Measurements from ENCODE around the gene DOCK1.

DOCK1 gene

GRCh38 chr10:126902157-126902556 lies 3.1 kb upstream of the DOCK1 start:
- H3K27me3 ChIP-seq (ENCODE audit: control insufficient read depth, insufficient read depth, low read length) = no peaks in the 10 kb centered on the region
- peaks cover 5% of the 10 kb centered on the region; the same call in 1 of the 2 replicates for H3K4me1 ChIP-seq (ENCODE audit: control insufficient read depth, insufficient read depth, low read length)
- WGBS (ENCODE audit: insufficient coverage, insufficient read length) = no CpG with 5 or more reads among the region's 3 CpGs
- no peak overlapping the region for H3K27ac ChIP-seq (ENCODE audit: low read length)
- no peaks in the 10 kb centered on the region for H3K36me3 ChIP-seq (ENCODE audit: control insufficient read depth, insufficient read depth, low read length)
- H3K9me3 ChIP-seq (ENCODE audit: control insufficient read depth, insufficient read depth, low read length) = no peaks in the 10 kb centered on the region
- DNase-seq (ENCODE audit: low read depth, low spot score) = no peak
- H3K4me3 ChIP-seq (ENCODE audit: low read length) = no peak overlapping the region

- H3K9me3 ChIP-seq (ENCODE audit: control insufficient read depth, insufficient read depth, low read length) = no peaks in the 10 kb centered on the region
- H3K27me3 ChIP-seq (ENCODE audit: control insufficient read depth, insufficient read depth, low read length) = no peaks in the 10 kb centered on the region
- no peak for DNase-seq (ENCODE audit: low read depth, low spot score)
- no CpG with 5 or more reads among the region's 12 CpGs for WGBS (ENCODE audit: insufficient coverage, insufficient read length)
- H3K36me3 ChIP-seq (ENCODE audit: control insufficient read depth, insufficient read depth, low read length) = no peaks in the 10 kb centered on the region
- H3K27ac ChIP-seq (ENCODE audit: low read length) = no peak overlapping the region
- peaks cover 5% of the 10 kb centered on the region; the same call in 1 of the 2 replicates for H3K4me1 ChIP-seq (ENCODE audit: control insufficient read depth, insufficient read depth, low read length)
- H3K4me3 ChIP-seq (ENCODE audit: low read length) = no peak overlapping the region
Measured at GRCh38 chr10:126903656-126904360, 1.4 kb upstream of the DOCK1 start.

- H3K9me3 ChIP-seq (ENCODE audit: control insufficient read depth, insufficient read depth, low read length) = no peaks in the 10 kb centered on the region
- WGBS (ENCODE audit: insufficient coverage, insufficient read length) = no CpG with 5 or more reads among the region's 10 CpGs
- peak overlapping the region; percentile 90; the same call in 1 of the 2 replicates for H3K4me3 ChIP-seq (ENCODE audit: low read length)
- no peak overlapping the region for H3K27ac ChIP-seq (ENCODE audit: low read length)
- no peaks in the 10 kb centered on the region for H3K36me3 ChIP-seq (ENCODE audit: control insufficient read depth, insufficient read depth, low read length)
- DNase-seq (ENCODE audit: low read depth, low spot score) = no peak
- peaks cover 5% of the 10 kb centered on the region; the same call in 1 of the 2 replicates for H3K4me1 ChIP-seq (ENCODE audit: control insufficient read depth, insufficient read depth, low read length)
- H3K27me3 ChIP-seq (ENCODE audit: control insufficient read depth, insufficient read depth, low read length) = no peaks in the 10 kb centered on the region
Measured at GRCh38 chr10:126904516-126904817, 761 bp upstream of the DOCK1 start.

- no CpG with 5 or more reads among the region's 84 CpGs for WGBS (ENCODE audit: insufficient coverage, insufficient read length)
- DNase-seq (ENCODE audit: low read depth, low spot score) = no peak
Measured at GRCh38 chr10:126905776-126906703, 812 bp downstream of the DOCK1 start.

GRCh38 chr10:126906704-126907422 lies 1.6 kb downstream of the DOCK1 start:
- Histone ChIP-seq H3K4me3 (ENCODE audit: low read length) (peak overlapping the region; percentile 90; the same call in 1 of the 2 replicates), H3K27me3 (ENCODE audit: control insufficient read depth, insufficient read depth, low read length) (no peaks in the 10 kb centered on the region), H3K27ac (ENCODE audit: low read length) (no peak overlapping the region), H3K9me3 (ENCODE audit: control insufficient read depth, insufficient read depth, low read length) (no peaks in the 10 kb centered on the region), H3K36me3 (ENCODE audit: control insufficient read depth, insufficient read depth, low read length) (no peaks in the 10 kb centered on the region), H3K4me1 (ENCODE audit: control insufficient read depth, insufficient read depth, low read length) (peaks cover 6% of the 10 kb centered on the region; the same call in 1 of the 2 replicates)
- no peak for DNase-seq (ENCODE audit: low read depth, low spot score)
- no CpG with 5 or more reads among the region's 14 CpGs for WGBS (ENCODE audit: insufficient coverage, insufficient read length)

More at GRCh38 chr10:126905776-126906703, 812 bp downstream of the DOCK1 start:
- Histone ChIP-seq H3K27me3 (ENCODE audit: control insufficient read depth, insufficient read depth, low read length) (no peaks in the 10 kb centered on the region), H3K36me3 (ENCODE audit: control insufficient read depth, insufficient read depth, low read length) (no peaks in the 10 kb centered on the region), H3K4me1 (ENCODE audit: control insufficient read depth, insufficient read depth, low read length) (peaks cover 5% of the 10 kb centered on the region; the same call in 1 of the 2 replicates), H3K9me3 (ENCODE audit: control insufficient read depth, insufficient read depth, low read length) (no peaks in the 10 kb centered on the region), H3K4me3 (ENCODE audit: low read length) (peak overlapping the region; percentile 90), H3K27ac (ENCODE audit: low read length) (no peak overlapping the region)

- no peaks in the 10 kb centered on the region for H3K9me3 ChIP-seq (ENCODE audit: control insufficient read depth, insufficient read depth, low read length)
- peaks cover 6% of the 10 kb centered on the region; the same call in 1 of the 2 replicates for H3K4me1 ChIP-seq (ENCODE audit: control insufficient read depth, insufficient read depth, low read length)
- no peak for DNase-seq (ENCODE audit: low read depth, low spot score)
- no peak overlapping the region for H3K27ac ChIP-seq (ENCODE audit: low read length)
- H3K36me3 ChIP-seq (ENCODE audit: control insufficient read depth, insufficient read depth, low read length) = no peaks in the 10 kb centered on the region
- H3K4me3 ChIP-seq (ENCODE audit: low read length) = no peak overlapping the region
- no peaks in the 10 kb centered on the region for H3K27me3 ChIP-seq (ENCODE audit: control insufficient read depth, insufficient read depth, low read length)
- 100% methylated on average over 1 of the region's 9 CpGs for WGBS (ENCODE audit: insufficient coverage, insufficient read length)
Measured at GRCh38 chr10:126907423-126907970, 2.3 kb downstream of the DOCK1 start.

- whole genome bisulfite sequencing (ENCODE audit: insufficient coverage, insufficient read length) = no CpG with 5 or more reads among the region's 5 CpGs
- H3K27ac ChIP-seq (ENCODE audit: low read length) = no peak overlapping the region
- DNase-seq (ENCODE audit: low read depth, low spot score) = no peak
Measured at GRCh38 chr10:126908225-126908624, 3.0 kb downstream of the DOCK1 start.

GRCh38 chr10:126908729-126909128 lies 3.5 kb downstream of the DOCK1 start:
- Histone ChIP-seq H3K4me1 (ENCODE audit: control insufficient read depth, insufficient read depth, low read length) (peaks cover 6% of the 10 kb centered on the region; the same call in 1 of the 2 replicates), H3K36me3 (ENCODE audit: control insufficient read depth, insufficient read depth, low read length) (no peaks in the 10 kb centered on the region), H3K27me3 (ENCODE audit: control insufficient read depth, insufficient read depth, low read length) (no peaks in the 10 kb centered on the region), H3K9me3 (ENCODE audit: control insufficient read depth, insufficient read depth, low read length) (no peaks in the 10 kb centered on the region), H3K27ac (ENCODE audit: low read length) (no peak overlapping the region), H3K4me3 (ENCODE audit: low read length) (no peak overlapping the region)
- DNase-seq (ENCODE audit: low read depth, low spot score) = no peak
- no CpG with 5 or more reads among the region's 7 CpGs for WGBS (ENCODE audit: insufficient coverage, insufficient read length)

More at GRCh38 chr10:126908225-126908624, 3.0 kb downstream of the DOCK1 start:
- no peaks in the 10 kb centered on the region for H3K9me3 ChIP-seq (ENCODE audit: control insufficient read depth, insufficient read depth, low read length)
- peaks cover 6% of the 10 kb centered on the region; the same call in 1 of the 2 replicates for H3K4me1 ChIP-seq (ENCODE audit: control insufficient read depth, insufficient read depth, low read length)
- H3K27me3 ChIP-seq (ENCODE audit: control insufficient read depth, insufficient read depth, low read length) = no peaks in the 10 kb centered on the region
- H3K36me3 ChIP-seq (ENCODE audit: control insufficient read depth, insufficient read depth, low read length) = no peaks in the 10 kb centered on the region
- H3K4me3 ChIP-seq (ENCODE audit: low read length) = no peak overlapping the region

- Histone ChIP-seq H3K9me3 (ENCODE audit: control insufficient read depth, insufficient read depth, low read length) (no peaks in the 10 kb centered on the region), H3K4me1 (ENCODE audit: control insufficient read depth, insufficient read depth, low read length) (peaks cover 6% of the 10 kb centered on the region; the same call in 1 of the 2 replicates), H3K36me3 (ENCODE audit: control insufficient read depth, insufficient read depth, low read length) (no peaks in the 10 kb centered on the region), H3K27me3 (ENCODE audit: control insufficient read depth, insufficient read depth, low read length) (no peaks in the 10 kb centered on the region), H3K4me3 (ENCODE audit: low read length) (no peak overlapping the region), H3K27ac (ENCODE audit: low read length) (no peak overlapping the region)
- no peak for DNase-seq (ENCODE audit: low read depth, low spot score)
- WGBS (ENCODE audit: insufficient coverage, insufficient read length) = no CpG with 5 or more reads among the region's 4 CpGs
Measured at GRCh38 chr10:126909147-126909546, 3.9 kb downstream of the DOCK1 start.

GRCh38 chr10:126910196-126910595 lies 5.0 kb downstream of the DOCK1 start:
- Histone ChIP-seq H3K27me3 (ENCODE audit: control insufficient read depth, insufficient read depth, low read length) (no peaks in the 10 kb centered on the region), H3K4me3 (ENCODE audit: low read length) (no peak overlapping the region), H3K4me1 (ENCODE audit: control insufficient read depth, insufficient read depth, low read length) (0 out of 2 replicates have a peak, but pooled peaks cover 3% of the 10 kb centered on the region), H3K27ac (ENCODE audit: low read length) (no peak overlapping the region), H3K9me3 (ENCODE audit: control insufficient read depth, insufficient read depth, low read length) (no peaks in the 10 kb centered on the region), H3K36me3 (ENCODE audit: control insufficient read depth, insufficient read depth, low read length) (no peaks in the 10 kb centered on the region)
- no peak for DNase-seq (ENCODE audit: low read depth, low spot score)
- WGBS (ENCODE audit: insufficient coverage, insufficient read length) = no CpG with 5 or more reads among the region's 7 CpGs

Data from iPS DF 6.9 (cell line).